GM23338 (cell line): ENCODE results near the gene TMEM106C.

Source experiments
- CREB1 ChIP-seq: fragments of 250-450 bp; sonication (Bioruptor Pico); IDR thresholded peaks from 2 replicates; pipeline ENCODE4 v1.5.0; 2020; ENCODE audit warnings: low read depth, mild to moderate bottlenecking, moderate library complexity
- EZH2 ChIP-seq: fragments of 200-600 bp; sonication (generic); IDR thresholded peaks from one replicate; pipeline ENCODE4 v1.8.0; 2017; ENCODE audit warnings: antibody characterized with exemption, mild to moderate bottlenecking, low read depth; ENCODE audit not compliant: unreplicated experiment
- EZH2phosphoT487 ChIP-seq: fragments of 200-600 bp; sonication (generic); IDR thresholded peaks from one replicate; pipeline ENCODE4 v1.8.1; 2018; ENCODE audit warnings: antibody characterized with exemption; ENCODE audit not compliant: unreplicated experiment
- JUNB ChIP-seq: IDR thresholded peaks from one replicate; pipeline ENCODE4 v1.6.1; 2016; ENCODE audit warnings: antibody characterized with exemption; ENCODE audit not compliant: unreplicated experiment
- NANOG ChIP-seq: IDR thresholded peaks from 2 replicates; pipeline ENCODE4 v1.6.1; 2016; ENCODE audit warnings: antibody characterized with exemption, borderline replicate concordance
- POLR2AphosphoS5 ChIP-seq: IDR thresholded peaks from 2 replicates; pipeline ENCODE4 v1.6.1; 2016; ENCODE audit warnings: antibody characterized with exemption, low read depth
- STAT1 ChIP-seq: IDR thresholded peaks from one replicate; pipeline ENCODE4 v1.6.1; 2016; ENCODE audit warnings: antibody characterized with exemption; ENCODE audit not compliant: unreplicated experiment
- ZNF114 ChIP-seq: fragments of 250-450 bp; sonication (Bioruptor Pico); IDR thresholded peaks from 2 replicates; pipeline ENCODE4 v1.5.0; 2020; ENCODE audit warnings: mild to moderate bottlenecking, moderate library complexity
- ZNF331 ChIP-seq: fragments of 250-450 bp; sonication (Bioruptor Pico); IDR thresholded peaks from 2 replicates; pipeline ENCODE4 v1.5.0; 2020; ENCODE audit warnings: low read depth, mild to moderate bottlenecking, moderate library complexity
- TF ChIP-seq, protein P1 (sequence below), 2 experiments: fragments of 200-600 bp in 1 of 2; sonication (generic) in 1 of 2; conservative IDR thresholded peaks; 2 replicates each; pipeline versions ENCODE4 v1.5.1 to v1.6.1; 2016 to 2017; ENCODE audit warnings: antibody characterized with exemption in 2 of 2, low read depth in 2 of 2, mild to moderate bottlenecking in 2 of 2, moderate library complexity in 1 of 2
- TF ChIP-seq, protein P2 (sequence below): IDR thresholded peaks from one replicate; pipeline ENCODE4 v1.6.1; 2018; ENCODE audit warnings: antibody characterized with exemption; ENCODE audit not compliant: unreplicated experiment
- TF ChIP-seq, protein P3 (sequence below): IDR thresholded peaks from 2 replicates; pipeline ENCODE4 v1.6.1; 2016; ENCODE audit warnings: antibody characterized with exemption
- TF ChIP-seq, protein P4 (sequence below): fragments of 250-450 bp; sonication (Bioruptor Pico); IDR thresholded peaks from 2 replicates; pipeline ENCODE4 v1.5.0; 2020; ENCODE audit warnings: mild to moderate bottlenecking, moderate library complexity

DNA sequence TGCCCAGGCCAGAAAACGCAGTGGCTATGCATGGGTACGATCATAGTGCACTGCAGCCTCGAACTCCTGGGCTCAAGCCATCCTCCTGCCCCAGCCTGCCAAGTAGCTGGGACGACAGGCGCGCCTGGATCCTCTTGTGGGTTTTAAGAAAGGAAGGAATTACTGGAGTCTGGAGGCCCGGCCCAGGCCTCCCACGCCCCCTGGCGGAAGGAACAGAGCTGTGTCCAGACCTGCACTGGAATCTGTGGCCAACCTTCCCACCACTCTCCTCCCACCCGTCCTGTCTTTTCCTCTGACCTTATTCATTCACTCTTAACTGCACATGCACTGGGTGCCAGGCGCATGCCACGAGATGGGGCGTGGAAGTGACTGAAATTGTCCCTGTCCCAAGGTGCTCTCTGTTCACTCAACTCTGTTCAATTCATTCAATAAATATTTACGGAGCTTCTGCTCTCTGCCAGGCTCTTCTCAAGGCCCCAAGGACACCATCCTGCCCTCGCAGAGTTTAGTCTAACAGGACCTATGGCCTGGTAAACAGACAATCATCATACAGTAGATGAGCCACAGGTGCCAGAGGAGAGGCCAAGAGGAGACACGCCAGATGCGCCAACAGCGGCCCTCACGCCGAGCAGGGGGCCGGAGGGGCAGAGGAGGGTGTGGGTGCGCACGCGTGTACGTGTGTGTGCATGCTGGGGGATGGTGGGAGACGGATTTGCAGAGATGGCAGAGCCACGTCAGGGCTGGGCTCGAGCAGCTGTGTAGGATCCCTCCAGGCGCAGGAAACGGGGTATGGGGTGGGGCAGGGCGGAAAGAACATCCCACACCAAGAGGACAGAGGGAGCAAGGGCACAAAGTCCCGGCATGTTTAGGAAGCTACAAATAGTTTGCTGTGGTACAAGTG is 13.7 kb upstream of the TMEM106C start:
- TF ChIP-seq, protein P1, sequence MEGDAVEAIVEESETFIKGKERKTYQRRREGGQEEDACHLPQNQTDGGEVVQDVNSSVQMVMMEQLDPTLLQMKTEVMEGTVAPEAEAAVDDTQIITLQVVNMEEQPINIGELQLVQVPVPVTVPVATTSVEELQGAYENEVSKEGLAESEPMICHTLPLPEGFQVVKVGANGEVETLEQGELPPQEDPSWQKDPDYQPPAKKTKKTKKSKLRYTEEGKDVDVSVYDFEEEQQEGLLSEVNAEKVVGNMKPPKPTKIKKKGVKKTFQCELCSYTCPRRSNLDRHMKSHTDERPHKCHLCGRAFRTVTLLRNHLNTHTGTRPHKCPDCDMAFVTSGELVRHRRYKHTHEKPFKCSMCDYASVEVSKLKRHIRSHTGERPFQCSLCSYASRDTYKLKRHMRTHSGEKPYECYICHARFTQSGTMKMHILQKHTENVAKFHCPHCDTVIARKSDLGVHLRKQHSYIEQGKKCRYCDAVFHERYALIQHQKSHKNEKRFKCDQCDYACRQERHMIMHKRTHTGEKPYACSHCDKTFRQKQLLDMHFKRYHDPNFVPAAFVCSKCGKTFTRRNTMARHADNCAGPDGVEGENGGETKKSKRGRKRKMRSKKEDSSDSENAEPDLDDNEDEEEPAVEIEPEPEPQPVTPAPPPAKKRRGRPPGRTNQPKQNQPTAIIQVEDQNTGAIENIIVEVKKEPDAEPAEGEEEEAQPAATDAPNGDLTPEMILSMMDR (conservative IDR thresholded peaks at IDR 0.05; ENCODE audit: low read depth in 2 of 2) = peak; percentile 80 to 93
- TF ChIP-seq ZNF331 (CRISPR knock-in tag) (no peak), POLR2AphosphoS5 (no peak), EZH2 (no peak), EZH2phosphoT487 (no peak), NANOG (no peak), JUNB (no peak), CREB1 (CRISPR knock-in tag) (no peak), STAT1 (no peak), ZNF114 (CRISPR knock-in tag) (no peak)
- TF ChIP-seq, protein P2, sequence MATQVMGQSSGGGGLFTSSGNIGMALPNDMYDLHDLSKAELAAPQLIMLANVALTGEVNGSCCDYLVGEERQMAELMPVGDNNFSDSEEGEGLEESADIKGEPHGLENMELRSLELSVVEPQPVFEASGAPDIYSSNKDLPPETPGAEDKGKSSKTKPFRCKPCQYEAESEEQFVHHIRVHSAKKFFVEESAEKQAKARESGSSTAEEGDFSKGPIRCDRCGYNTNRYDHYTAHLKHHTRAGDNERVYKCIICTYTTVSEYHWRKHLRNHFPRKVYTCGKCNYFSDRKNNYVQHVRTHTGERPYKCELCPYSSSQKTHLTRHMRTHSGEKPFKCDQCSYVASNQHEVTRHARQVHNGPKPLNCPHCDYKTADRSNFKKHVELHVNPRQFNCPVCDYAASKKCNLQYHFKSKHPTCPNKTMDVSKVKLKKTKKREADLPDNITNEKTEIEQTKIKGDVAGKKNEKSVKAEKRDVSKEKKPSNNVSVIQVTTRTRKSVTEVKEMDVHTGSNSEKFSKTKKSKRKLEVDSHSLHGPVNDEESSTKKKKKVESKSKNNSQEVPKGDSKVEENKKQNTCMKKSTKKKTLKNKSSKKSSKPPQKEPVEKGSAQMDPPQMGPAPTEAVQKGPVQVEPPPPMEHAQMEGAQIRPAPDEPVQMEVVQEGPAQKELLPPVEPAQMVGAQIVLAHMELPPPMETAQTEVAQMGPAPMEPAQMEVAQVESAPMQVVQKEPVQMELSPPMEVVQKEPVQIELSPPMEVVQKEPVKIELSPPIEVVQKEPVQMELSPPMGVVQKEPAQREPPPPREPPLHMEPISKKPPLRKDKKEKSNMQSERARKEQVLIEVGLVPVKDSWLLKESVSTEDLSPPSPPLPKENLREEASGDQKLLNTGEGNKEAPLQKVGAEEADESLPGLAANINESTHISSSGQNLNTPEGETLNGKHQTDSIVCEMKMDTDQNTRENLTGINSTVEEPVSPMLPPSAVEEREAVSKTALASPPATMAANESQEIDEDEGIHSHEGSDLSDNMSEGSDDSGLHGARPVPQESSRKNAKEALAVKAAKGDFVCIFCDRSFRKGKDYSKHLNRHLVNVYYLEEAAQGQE = no peak
- TF ChIP-seq, protein P3, sequence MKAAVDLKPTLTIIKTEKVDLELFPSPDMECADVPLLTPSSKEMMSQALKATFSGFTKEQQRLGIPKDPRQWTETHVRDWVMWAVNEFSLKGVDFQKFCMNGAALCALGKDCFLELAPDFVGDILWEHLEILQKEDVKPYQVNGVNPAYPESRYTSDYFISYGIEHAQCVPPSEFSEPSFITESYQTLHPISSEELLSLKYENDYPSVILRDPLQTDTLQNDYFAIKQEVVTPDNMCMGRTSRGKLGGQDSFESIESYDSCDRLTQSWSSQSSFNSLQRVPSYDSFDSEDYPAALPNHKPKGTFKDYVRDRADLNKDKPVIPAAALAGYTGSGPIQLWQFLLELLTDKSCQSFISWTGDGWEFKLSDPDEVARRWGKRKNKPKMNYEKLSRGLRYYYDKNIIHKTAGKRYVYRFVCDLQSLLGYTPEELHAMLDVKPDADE = no peak
- TF ChIP-seq, protein P4, sequence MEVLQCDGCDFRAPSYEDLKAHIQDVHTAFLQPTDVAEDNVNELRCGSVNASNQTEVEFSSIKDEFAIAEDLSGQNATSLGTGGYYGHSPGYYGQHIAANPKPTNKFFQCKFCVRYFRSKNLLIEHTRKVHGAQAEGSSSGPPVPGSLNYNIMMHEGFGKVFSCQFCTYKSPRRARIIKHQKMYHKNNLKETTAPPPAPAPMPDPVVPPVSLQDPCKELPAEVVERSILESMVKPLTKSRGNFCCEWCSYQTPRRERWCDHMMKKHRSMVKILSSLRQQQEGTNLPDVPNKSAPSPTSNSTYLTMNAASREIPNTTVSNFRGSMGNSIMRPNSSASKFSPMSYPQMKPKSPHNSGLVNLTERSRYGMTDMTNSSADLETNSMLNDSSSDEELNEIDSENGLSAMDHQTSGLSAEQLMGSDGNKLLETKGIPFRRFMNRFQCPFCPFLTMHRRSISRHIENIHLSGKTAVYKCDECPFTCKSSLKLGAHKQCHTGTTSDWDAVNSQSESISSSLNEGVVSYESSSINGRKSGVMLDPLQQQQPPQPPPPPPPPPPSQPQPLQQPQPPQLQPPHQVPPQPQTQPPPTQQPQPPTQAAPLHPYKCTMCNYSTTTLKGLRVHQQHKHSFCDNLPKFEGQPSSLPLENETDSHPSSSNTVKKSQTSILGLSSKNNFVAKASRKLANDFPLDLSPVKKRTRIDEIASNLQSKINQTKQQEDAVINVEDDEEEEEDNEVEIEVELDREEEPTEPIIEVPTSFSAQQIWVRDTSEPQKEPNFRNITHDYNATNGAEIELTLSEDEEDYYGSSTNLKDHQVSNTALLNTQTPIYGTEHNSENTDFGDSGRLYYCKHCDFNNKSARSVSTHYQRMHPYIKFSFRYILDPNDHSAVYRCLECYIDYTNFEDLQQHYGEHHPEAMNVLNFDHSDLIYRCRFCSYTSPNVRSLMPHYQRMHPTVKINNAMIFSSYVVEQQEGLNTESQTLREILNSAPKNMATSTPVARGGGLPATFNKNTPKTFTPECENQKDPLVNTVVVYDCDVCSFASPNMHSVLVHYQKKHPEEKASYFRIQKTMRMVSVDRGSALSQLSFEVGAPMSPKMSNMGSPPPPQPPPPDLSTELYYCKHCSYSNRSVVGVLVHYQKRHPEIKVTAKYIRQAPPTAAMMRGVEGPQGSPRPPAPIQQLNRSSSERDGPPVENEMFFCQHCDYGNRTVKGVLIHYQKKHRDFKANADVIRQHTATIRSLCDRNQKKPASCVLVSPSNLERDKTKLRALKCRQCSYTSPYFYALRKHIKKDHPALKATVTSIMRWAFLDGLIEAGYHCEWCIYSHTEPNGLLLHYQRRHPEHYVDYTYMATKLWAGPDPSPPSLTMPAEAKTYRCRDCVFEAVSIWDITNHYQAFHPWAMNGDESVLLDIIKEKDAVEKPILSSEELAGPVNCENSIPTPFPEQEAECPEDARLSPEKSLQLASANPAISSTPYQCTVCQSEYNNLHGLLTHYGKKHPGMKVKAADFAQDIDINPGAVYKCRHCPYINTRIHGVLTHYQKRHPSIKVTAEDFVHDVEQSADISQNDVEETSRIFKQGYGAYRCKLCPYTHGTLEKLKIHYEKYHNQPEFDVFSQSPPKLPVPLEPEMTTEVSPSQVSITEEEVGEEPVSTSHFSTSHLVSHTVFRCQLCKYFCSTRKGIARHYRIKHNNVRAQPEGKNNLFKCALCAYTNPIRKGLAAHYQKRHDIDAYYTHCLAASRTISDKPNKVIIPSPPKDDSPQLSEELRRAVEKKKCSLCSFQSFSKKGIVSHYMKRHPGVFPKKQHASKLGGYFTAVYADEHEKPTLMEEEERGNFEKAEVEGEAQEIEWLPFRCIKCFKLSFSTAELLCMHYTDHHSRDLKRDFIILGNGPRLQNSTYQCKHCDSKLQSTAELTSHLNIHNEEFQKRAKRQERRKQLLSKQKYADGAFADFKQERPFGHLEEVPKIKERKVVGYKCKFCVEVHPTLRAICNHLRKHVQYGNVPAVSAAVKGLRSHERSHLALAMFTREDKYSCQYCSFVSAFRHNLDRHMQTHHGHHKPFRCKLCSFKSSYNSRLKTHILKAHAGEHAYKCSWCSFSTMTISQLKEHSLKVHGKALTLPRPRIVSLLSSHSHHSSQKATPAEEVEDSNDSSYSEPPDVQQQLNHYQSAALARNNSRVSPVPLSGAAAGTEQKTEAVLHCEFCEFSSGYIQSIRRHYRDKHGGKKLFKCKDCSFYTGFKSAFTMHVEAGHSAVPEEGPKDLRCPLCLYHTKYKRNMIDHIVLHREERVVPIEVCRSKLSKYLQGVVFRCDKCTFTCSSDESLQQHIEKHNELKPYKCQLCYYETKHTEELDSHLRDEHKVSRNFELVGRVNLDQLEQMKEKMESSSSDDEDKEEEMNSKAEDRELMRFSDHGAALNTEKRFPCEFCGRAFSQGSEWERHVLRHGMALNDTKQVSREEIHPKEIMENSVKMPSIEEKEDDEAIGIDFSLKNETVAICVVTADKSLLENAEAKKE = no peak
